KMS-11 (cell line): Measurements from ENCODE around the gene BTBD2.

Experiments used
- H2AFZ ChIP-seq: fragments of 200-600 bp; sonication (generic); 2 replicates; pipeline ENCODE4 v1.6.1; 2016; ENCODE audit warnings: antibody characterized with exemption, mixed run types, low read depth
- H3K27ac ChIP-seq: fragments of 200-600 bp; sonication (generic); 2 replicates; pipeline ENCODE4 v1.6.1; 2016; ENCODE audit warnings: mild to moderate bottlenecking, mixed run types
- H3K27me3 ChIP-seq: fragments of 200-600 bp; sonication (generic); 2 replicates; pipeline ENCODE4 v1.6.1; 2017; ENCODE audit warnings: mild to moderate bottlenecking, low read depth, mixed run types, moderate library complexity; ENCODE audit not compliant: insufficient read depth
- H3K36me3 ChIP-seq: fragments of 200-600 bp; sonication (generic); 2 replicates; pipeline ENCODE4 v1.6.1; 2017; ENCODE audit warnings: mild to moderate bottlenecking, mixed run types; ENCODE audit not compliant: insufficient read depth
- H3K4me1 ChIP-seq: fragments of 200-600 bp; sonication (generic); 2 replicates; pipeline ENCODE4 v1.6.1; 2016; ENCODE audit warnings: mild to moderate bottlenecking, low read depth, mixed run types; ENCODE audit not compliant: poor library complexity, severe bottlenecking
- H3K4me2 ChIP-seq: fragments of 200-600 bp; sonication (generic); 2 replicates; pipeline ENCODE4 v1.7.0; 2016; ENCODE audit warnings: mild to moderate bottlenecking, mixed run types
- H3K4me3 ChIP-seq: fragments of 200-600 bp; sonication (generic); IDR thresholded peaks from 2 replicates; pipeline ENCODE4 v1.6.1; 2017; ENCODE audit warnings: low read depth, low read length, mixed read lengths; ENCODE audit not compliant: insufficient read depth
- H3K79me2 ChIP-seq: fragments of 200-600 bp; sonication (generic); 2 replicates; pipeline ENCODE4 v1.6.1; 2016; ENCODE audit warnings: low read depth, mixed run types; ENCODE audit not compliant: insufficient read depth
- H3K9ac ChIP-seq: fragments of 200-600 bp; sonication (generic); 2 replicates; pipeline ENCODE4 v1.6.1; 2016; ENCODE audit warnings: mild to moderate bottlenecking, mixed run types
- H4K20me1 ChIP-seq: fragments of 200-600 bp; sonication (generic); 2 replicates; pipeline ENCODE4 v1.6.1; 2016; ENCODE audit warnings: mild to moderate bottlenecking, mixed run types; ENCODE audit not compliant: insufficient read depth
- TF ChIP-seq, protein P1 (sequence below): fragments of 200-600 bp; sonication (generic); conservative IDR thresholded peaks from 2 replicates; pipeline ENCODE4 v1.6.1; 2017; ENCODE audit warnings: low read depth, mild to moderate bottlenecking, antibody characterized with exemption, low read length, moderate library complexity, mixed read lengths

Gene BTBD2

GRCh38 chr19:2026770-2027169, 11.3 kb upstream of the BTBD2 start:
- Histone ChIP-seq H3K4me3 (no peak overlapping the region), H3K27me3 (no peaks in the 10 kb centered on the region), H3K9ac (no peak overlapping the region), H3K4me2 (no peak overlapping the region), H3K36me3 (no peaks in the 10 kb centered on the region), H3K4me1 (peaks cover 3% of the 10 kb centered on the region), H4K20me1 (no peaks in the 10 kb centered on the region), H3K79me2 (no peaks in the 10 kb centered on the region), H2AFZ (no peak overlapping the region), H3K27ac (no peak overlapping the region)
- TF ChIP-seq, protein P1, sequence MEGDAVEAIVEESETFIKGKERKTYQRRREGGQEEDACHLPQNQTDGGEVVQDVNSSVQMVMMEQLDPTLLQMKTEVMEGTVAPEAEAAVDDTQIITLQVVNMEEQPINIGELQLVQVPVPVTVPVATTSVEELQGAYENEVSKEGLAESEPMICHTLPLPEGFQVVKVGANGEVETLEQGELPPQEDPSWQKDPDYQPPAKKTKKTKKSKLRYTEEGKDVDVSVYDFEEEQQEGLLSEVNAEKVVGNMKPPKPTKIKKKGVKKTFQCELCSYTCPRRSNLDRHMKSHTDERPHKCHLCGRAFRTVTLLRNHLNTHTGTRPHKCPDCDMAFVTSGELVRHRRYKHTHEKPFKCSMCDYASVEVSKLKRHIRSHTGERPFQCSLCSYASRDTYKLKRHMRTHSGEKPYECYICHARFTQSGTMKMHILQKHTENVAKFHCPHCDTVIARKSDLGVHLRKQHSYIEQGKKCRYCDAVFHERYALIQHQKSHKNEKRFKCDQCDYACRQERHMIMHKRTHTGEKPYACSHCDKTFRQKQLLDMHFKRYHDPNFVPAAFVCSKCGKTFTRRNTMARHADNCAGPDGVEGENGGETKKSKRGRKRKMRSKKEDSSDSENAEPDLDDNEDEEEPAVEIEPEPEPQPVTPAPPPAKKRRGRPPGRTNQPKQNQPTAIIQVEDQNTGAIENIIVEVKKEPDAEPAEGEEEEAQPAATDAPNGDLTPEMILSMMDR = no peak

DNA sequence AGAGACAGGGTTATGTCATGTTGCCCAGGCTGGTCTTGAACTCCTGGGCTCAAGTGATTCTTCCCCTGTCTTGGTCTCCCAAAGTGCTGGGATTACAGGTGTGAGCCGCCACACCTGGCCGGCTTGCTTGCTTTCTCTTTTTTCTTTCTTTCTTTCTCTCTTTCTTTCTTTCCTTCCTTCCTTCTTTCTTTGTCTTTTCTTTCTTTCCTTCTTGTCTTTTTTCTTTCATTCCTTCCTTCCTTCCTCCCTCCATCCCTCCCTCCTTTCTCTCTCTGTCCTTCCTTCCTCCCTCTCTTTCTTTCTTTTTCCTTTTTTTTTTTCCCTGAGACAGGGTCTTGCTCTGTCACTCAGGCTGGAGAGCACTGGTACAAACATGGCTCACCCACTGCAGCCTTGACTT, 6.8 kb upstream of the BTBD2 start:
- Histone ChIP-seq H4K20me1 (no peaks in the 10 kb centered on the region), H3K4me3 (no peak overlapping the region), H3K27me3 (no peaks in the 10 kb centered on the region), H3K4me2 (no peak overlapping the region), H3K79me2 (no peaks in the 10 kb centered on the region), H3K9ac (no peak overlapping the region), H3K4me1 (peaks cover 9% of the 10 kb centered on the region), H3K36me3 (no peaks in the 10 kb centered on the region), H2AFZ (no peak overlapping the region), H3K27ac (no peak overlapping the region)
- TF ChIP-seq, protein P1 = no peak

GRCh38 chr19:2021453-2022140, 6.1 kb upstream of the BTBD2 start:
- no peak overlapping the region for H3K4me3 ChIP-seq
- no peak overlapping the region for H3K4me2 ChIP-seq
- TF ChIP-seq, protein P1 = no peak
- H2AFZ ChIP-seq = no peak overlapping the region
- H3K79me2 ChIP-seq = no peaks in the 10 kb centered on the region
- no peaks in the 10 kb centered on the region for H3K36me3 ChIP-seq
- H3K4me1 ChIP-seq = peaks cover 9% of the 10 kb centered on the region
- H3K27me3 ChIP-seq = no peaks in the 10 kb centered on the region
- H3K9ac ChIP-seq = no peak overlapping the region
- no peak overlapping the region for H3K27ac ChIP-seq
- no peaks in the 10 kb centered on the region for H4K20me1 ChIP-seq

GRCh38 chr19:2018752-2019151, 3.2 kb upstream of the BTBD2 start:
- peaks cover 7% of the 10 kb centered on the region; the same call in 1 of the 2 replicates for H3K79me2 ChIP-seq
- no peak overlapping the region for H3K4me3 ChIP-seq
- H3K4me2 ChIP-seq = no peak overlapping the region
- H3K9ac ChIP-seq = no peak overlapping the region
- H3K27ac ChIP-seq = no peak overlapping the region
- TF ChIP-seq, protein P1 = no peak
- H3K27me3 ChIP-seq = no peaks in the 10 kb centered on the region
- H4K20me1 ChIP-seq = no peaks in the 10 kb centered on the region
- peaks cover 9% of the 10 kb centered on the region for H3K4me1 ChIP-seq
- H3K36me3 ChIP-seq = no peaks in the 10 kb centered on the region
- no peak overlapping the region for H2AFZ ChIP-seq
